HEK293 (cell line): ENCODE results near the gene ABCF1.

Experiments
- KLF1 ChIP-seq: fragments of 450-650 bp; formaldehyde crosslinking; IDR thresholded peaks from 2 replicates; pipeline ENCODE4 v1.5.1; 2016; ENCODE audit warnings: missing biosample characterization, missing genetic modification characterization
- KLF10 ChIP-seq: fragments of 450-650 bp; IDR thresholded peaks from 2 replicates; pipeline ENCODE4 v1.5.1; 2018; ENCODE audit warnings: missing biosample characterization, mild to moderate bottlenecking, missing genetic modification characterization
- SCRT1 ChIP-seq: fragments of 450-650 bp; formaldehyde crosslinking; IDR thresholded peaks from 2 replicates; pipeline ENCODE4 v1.5.1; 2016; ENCODE audit warnings: missing biosample characterization, missing genetic modification characterization, borderline replicate concordance
- WT1 ChIP-seq: fragments of 450-650 bp; formaldehyde crosslinking; IDR thresholded peaks from 2 replicates; pipeline ENCODE4 v1.5.1; 2016; ENCODE audit warnings: missing biosample characterization, missing genetic modification characterization
- ZBTB48 ChIP-seq: fragments of 450-650 bp; formaldehyde crosslinking; IDR thresholded peaks from 2 replicates; pipeline ENCODE4 v1.5.1; 2016; ENCODE audit warnings: missing biosample characterization, missing genetic modification characterization
- ZNF10 ChIP-seq: fragments of 450-650 bp; formaldehyde crosslinking; IDR thresholded peaks from 2 replicates; pipeline ENCODE4 v1.5.1; 2017; ENCODE audit warnings: missing biosample characterization, missing genetic modification characterization
- ZNF140 ChIP-seq: fragments of 450-650 bp; formaldehyde crosslinking; IDR thresholded peaks from 2 replicates; pipeline ENCODE4 v1.5.1; 2016; ENCODE audit warnings: missing biosample characterization, missing genetic modification characterization
- ZNF146 ChIP-seq: fragments of 450-650 bp; formaldehyde crosslinking; IDR thresholded peaks from 2 replicates; pipeline ENCODE4 v1.5.1; 2016; ENCODE audit warnings: missing biosample characterization, missing genetic modification characterization
- ZNF24 ChIP-seq: fragments of 450-650 bp; formaldehyde crosslinking; IDR thresholded peaks from 2 replicates; pipeline ENCODE4 v1.5.1; 2016; ENCODE audit warnings: missing biosample characterization, missing genetic modification characterization
- ZNF37A ChIP-seq: fragments of 450-650 bp; IDR thresholded peaks from 2 replicates; pipeline ENCODE4 v1.5.1; 2018; ENCODE audit warnings: missing biosample characterization, missing genetic modification characterization
- ZNF423 ChIP-seq: fragments of 450-650 bp; formaldehyde crosslinking; IDR thresholded peaks from 2 replicates; pipeline ENCODE4 v1.5.1; 2016; ENCODE audit warnings: missing biosample characterization, missing genetic modification characterization
- ZNF510 ChIP-seq: fragments of 450-650 bp; formaldehyde crosslinking; IDR thresholded peaks from 2 replicates; pipeline ENCODE4 v1.5.1; 2018; ENCODE audit warnings: mild to moderate bottlenecking, missing genetic modification characterization, missing biosample characterization; ENCODE audit not compliant: insufficient replicate concordance
- ZNF521 ChIP-seq: fragments of 450-650 bp; formaldehyde crosslinking; IDR thresholded peaks from 2 replicates; pipeline ENCODE4 v1.5.1; 2017; ENCODE audit warnings: missing biosample characterization, mild to moderate bottlenecking, missing genetic modification characterization
- ZNF529 ChIP-seq: fragments of 450-650 bp; formaldehyde crosslinking; IDR thresholded peaks from 2 replicates; pipeline ENCODE4 v1.5.1; 2017; ENCODE audit warnings: missing genetic modification characterization, missing biosample characterization; ENCODE audit not compliant: insufficient replicate concordance
- ZNF560 ChIP-seq: fragments of 450-650 bp; formaldehyde crosslinking; IDR thresholded peaks from 2 replicates; pipeline ENCODE4 v1.5.1; 2017; ENCODE audit warnings: missing biosample characterization, missing genetic modification characterization, borderline replicate concordance
- ZNF654 ChIP-seq: fragments of 450-650 bp; formaldehyde crosslinking; IDR thresholded peaks from 2 replicates; pipeline ENCODE4 v1.5.1; 2016; ENCODE audit warnings: low read depth, missing biosample characterization, missing genetic modification characterization
- ZNF843 ChIP-seq: fragments of 450-650 bp; formaldehyde crosslinking; IDR thresholded peaks from 2 replicates; pipeline ENCODE4 v1.5.1; 2016; ENCODE audit warnings: missing biosample characterization, missing genetic modification characterization
- ZSCAN30 ChIP-seq: fragments of 450-650 bp; IDR thresholded peaks from 2 replicates; pipeline ENCODE4 v1.5.1; 2018; ENCODE audit warnings: missing biosample characterization, mild to moderate bottlenecking, missing genetic modification characterization, moderate library complexity
- ZXDB ChIP-seq: fragments of 450-650 bp; formaldehyde crosslinking; IDR thresholded peaks from 2 replicates; pipeline ENCODE4 v1.5.1; 2016; ENCODE audit warnings: missing biosample characterization, missing genetic modification characterization
- TF ChIP-seq, protein P1 (sequence below): fragments of 450-650 bp; formaldehyde crosslinking; IDR thresholded peaks from 2 replicates; pipeline ENCODE4 v1.5.1; 2016; ENCODE audit warnings: missing biosample characterization, missing genetic modification characterization
- TF ChIP-seq, protein P2 (sequence below): fragments of 450-650 bp; formaldehyde crosslinking; IDR thresholded peaks from 2 replicates; pipeline ENCODE4 v1.5.1; 2017; ENCODE audit warnings: missing biosample characterization, missing genetic modification characterization
- TF ChIP-seq, protein P3 (sequence below): fragments of 450-650 bp; formaldehyde crosslinking; IDR thresholded peaks from 2 replicates; pipeline ENCODE4 v1.5.0; 2017; ENCODE audit warnings: missing biosample characterization, missing genetic modification characterization, borderline replicate concordance
- TF ChIP-seq, protein P4 (sequence below): fragments of 450-650 bp; formaldehyde crosslinking; IDR thresholded peaks from 2 replicates; pipeline ENCODE4 v1.5.1; 2016; ENCODE audit warnings: missing biosample characterization, missing genetic modification characterization
- TF ChIP-seq, protein P5 (sequence below): fragments of 450-650 bp; formaldehyde crosslinking; IDR thresholded peaks from 2 replicates; pipeline ENCODE4 v1.5.1; 2016; ENCODE audit warnings: missing biosample characterization, missing genetic modification characterization
- TF ChIP-seq, protein P6 (sequence below): fragments of 450-650 bp; formaldehyde crosslinking; IDR thresholded peaks from 2 replicates; pipeline ENCODE4 v1.5.1; 2016; ENCODE audit warnings: missing biosample characterization, missing genetic modification characterization
- TF ChIP-seq, protein P7 (sequence below): fragments of 450-650 bp; formaldehyde crosslinking; IDR thresholded peaks from 2 replicates; pipeline ENCODE4 v1.5.1; 2017; ENCODE audit warnings: missing biosample characterization, missing genetic modification characterization

The ABCF1 gene

DNA sequence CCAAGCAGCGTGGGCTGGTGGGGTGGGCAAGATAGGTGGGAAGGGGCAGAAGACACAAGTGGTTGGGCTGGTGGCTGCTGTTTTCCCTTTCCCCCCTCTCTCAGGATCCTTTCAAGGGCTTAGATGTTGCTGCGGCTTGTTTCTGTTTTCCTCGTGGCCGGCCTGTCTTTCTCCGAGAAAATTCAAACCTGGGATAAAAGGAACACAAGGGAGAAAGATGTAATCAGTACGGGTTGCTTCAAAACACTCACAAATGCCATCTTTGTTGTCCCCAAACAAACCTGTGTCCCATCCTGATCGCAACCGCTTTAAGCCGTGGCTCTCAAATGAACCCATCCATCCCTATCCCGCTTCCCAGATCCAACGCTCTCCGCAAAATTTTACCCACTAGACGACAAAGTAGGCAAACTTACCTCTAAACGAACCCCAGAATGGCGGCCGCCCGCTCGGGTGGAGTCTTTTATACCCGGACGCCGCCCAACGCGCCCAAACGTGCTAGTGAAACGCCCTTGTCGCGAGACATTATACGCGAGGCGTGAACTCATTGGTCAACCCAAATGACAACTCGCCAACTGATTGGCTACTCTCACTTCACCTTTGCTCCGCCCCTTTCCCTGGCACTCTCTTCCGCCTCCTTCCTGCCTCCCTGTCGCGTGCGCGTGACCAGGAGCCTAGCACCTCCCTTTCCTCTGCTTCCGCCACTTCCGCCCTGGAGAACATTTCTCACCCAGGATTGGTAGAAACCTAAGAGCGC is 45.7 kb downstream of the ABCF1 start, which contains the start of gene PPP1R10 (continued):
- TF ChIP-seq, protein P1, sequence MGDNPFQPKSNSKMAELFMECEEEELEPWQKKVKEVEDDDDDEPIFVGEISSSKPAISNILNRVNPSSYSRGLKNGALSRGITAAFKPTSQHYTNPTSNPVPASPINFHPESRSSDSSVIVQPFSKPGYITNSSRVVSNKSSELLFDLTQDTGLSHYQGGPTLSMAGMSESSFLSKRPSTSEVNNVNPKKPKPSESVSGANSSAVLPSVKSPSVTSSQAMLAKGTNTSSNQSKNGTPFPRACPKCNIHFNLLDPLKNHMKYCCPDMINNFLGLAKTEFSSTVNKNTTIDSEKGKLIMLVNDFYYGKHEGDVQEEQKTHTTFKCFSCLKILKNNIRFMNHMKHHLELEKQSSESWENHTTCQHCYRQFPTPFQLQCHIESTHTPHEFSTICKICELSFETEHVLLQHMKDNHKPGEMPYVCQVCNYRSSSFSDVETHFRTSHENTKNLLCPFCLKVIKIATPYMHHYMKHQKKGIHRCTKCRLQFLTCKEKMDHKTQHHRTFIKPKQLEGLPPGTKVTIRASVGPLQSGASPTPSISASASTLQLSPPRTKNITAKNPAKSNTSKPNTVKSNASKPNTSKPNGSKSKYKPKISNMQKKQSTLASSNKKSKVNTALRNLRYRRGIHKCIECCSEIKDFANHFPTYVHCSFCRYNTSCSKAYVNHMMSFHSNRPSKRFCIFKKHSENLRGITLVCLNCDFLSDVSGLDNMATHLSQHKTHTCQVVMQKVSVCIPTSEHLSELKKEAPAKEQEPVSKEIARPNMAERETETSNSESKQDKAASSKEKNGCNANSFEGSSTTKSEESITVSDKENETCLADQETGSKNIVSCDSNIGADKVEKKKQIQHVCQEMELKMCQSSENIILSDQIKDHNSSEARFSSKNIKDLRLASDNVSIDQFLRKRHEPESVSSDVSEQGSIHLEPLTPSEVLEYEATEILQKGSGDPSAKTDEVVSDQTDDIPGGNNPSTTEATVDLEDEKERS = peak; percentile 21; the same call in 1 of the 2 replicates
- TF ChIP-seq, protein P2, sequence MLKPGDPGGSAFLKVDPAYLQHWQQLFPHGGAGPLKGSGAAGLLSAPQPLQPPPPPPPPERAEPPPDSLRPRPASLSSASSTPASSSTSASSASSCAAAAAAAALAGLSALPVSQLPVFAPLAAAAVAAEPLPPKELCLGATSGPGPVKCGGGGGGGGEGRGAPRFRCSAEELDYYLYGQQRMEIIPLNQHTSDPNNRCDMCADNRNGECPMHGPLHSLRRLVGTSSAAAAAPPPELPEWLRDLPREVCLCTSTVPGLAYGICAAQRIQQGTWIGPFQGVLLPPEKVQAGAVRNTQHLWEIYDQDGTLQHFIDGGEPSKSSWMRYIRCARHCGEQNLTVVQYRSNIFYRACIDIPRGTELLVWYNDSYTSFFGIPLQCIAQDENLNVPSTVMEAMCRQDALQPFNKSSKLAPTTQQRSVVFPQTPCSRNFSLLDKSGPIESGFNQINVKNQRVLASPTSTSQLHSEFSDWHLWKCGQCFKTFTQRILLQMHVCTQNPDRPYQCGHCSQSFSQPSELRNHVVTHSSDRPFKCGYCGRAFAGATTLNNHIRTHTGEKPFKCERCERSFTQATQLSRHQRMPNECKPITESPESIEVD (tag by site-specific recombination) = no peak
- TF ChIP-seq, protein P3, sequence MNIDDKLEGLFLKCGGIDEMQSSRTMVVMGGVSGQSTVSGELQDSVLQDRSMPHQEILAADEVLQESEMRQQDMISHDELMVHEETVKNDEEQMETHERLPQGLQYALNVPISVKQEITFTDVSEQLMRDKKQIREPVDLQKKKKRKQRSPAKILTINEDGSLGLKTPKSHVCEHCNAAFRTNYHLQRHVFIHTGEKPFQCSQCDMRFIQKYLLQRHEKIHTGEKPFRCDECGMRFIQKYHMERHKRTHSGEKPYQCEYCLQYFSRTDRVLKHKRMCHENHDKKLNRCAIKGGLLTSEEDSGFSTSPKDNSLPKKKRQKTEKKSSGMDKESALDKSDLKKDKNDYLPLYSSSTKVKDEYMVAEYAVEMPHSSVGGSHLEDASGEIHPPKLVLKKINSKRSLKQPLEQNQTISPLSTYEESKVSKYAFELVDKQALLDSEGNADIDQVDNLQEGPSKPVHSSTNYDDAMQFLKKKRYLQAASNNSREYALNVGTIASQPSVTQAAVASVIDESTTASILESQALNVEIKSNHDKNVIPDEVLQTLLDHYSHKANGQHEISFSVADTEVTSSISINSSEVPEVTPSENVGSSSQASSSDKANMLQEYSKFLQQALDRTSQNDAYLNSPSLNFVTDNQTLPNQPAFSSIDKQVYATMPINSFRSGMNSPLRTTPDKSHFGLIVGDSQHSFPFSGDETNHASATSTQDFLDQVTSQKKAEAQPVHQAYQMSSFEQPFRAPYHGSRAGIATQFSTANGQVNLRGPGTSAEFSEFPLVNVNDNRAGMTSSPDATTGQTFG (tag by site-specific recombination) = no peak; the same call in 1 of the 2 replicates
- TF ChIP-seq, protein P4, sequence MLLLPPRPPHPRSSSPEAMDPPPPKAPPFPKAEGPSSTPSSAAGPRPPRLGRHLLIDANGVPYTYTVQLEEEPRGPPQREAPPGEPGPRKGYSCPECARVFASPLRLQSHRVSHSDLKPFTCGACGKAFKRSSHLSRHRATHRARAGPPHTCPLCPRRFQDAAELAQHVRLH (tag by site-specific recombination) = peak; percentile 54; the same call in 1 of the 2 replicates
- no peak for TF ChIP-seq ZNF529
- TF ChIP-seq ZNF10 (tag by site-specific recombination) = no peak
- TF ChIP-seq ZNF510 (tag by site-specific recombination) = no peak
- peak; percentile 64 for TF ChIP-seq KLF10 (tag by site-specific recombination)
- TF ChIP-seq, protein P5, sequence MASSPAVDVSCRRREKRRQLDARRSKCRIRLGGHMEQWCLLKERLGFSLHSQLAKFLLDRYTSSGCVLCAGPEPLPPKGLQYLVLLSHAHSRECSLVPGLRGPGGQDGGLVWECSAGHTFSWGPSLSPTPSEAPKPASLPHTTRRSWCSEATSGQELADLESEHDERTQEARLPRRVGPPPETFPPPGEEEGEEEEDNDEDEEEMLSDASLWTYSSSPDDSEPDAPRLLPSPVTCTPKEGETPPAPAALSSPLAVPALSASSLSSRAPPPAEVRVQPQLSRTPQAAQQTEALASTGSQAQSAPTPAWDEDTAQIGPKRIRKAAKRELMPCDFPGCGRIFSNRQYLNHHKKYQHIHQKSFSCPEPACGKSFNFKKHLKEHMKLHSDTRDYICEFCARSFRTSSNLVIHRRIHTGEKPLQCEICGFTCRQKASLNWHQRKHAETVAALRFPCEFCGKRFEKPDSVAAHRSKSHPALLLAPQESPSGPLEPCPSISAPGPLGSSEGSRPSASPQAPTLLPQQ (tag by site-specific recombination) = peak; percentile 14; the same call in 1 of the 2 replicates
- TF ChIP-seq ZSCAN30 (tag by site-specific recombination) = peak; percentile 70; the same call in 1 of the 2 replicates
- TF ChIP-seq ZXDB (tag by site-specific recombination) = no peak; the same call in 1 of the 2 replicates
- peak; percentile 92 for TF ChIP-seq WT1
- peak; percentile 52 for TF ChIP-seq ZNF146 (tag by site-specific recombination)
- TF ChIP-seq, protein P6, sequence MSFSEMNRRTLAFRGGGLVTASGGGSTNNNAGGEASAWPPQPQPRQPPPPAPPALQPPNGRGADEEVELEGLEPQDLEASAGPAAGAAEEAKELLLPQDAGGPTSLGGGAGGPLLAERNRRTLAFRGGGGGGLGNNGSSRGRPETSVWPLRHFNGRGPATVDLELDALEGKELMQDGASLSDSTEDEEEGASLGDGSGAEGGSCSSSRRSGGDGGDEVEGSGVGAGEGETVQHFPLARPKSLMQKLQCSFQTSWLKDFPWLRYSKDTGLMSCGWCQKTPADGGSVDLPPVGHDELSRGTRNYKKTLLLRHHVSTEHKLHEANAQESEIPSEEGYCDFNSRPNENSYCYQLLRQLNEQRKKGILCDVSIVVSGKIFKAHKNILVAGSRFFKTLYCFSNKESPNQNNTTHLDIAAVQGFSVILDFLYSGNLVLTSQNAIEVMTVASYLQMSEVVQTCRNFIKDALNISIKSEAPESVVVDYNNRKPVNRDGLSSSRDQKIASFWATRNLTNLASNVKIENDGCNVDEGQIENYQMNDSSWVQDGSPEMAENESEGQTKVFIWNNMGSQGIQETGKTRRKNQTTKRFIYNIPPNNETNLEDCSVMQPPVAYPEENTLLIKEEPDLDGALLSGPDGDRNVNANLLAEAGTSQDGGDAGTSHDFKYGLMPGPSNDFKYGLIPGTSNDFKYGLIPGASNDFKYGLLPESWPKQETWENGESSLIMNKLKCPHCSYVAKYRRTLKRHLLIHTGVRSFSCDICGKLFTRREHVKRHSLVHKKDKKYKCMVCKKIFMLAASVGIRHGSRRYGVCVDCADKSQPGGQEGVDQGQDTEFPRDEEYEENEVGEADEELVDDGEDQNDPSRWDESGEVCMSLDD (tag by site-specific recombination) = peak; percentile 76
- peak; percentile 31; the same call in 1 of the 2 replicates for TF ChIP-seq ZBTB48 (tag by site-specific recombination)
- no peak for TF ChIP-seq ZNF423 (tag by site-specific recombination)
- TF ChIP-seq ZNF521 (tag by site-specific recombination) = no peak
- 0 out of 2 replicates have a peak, but pooled peaks have one; percentile 3 for TF ChIP-seq ZNF654
- TF ChIP-seq SCRT1 = no peak
- TF ChIP-seq ZNF843 (tag by site-specific recombination) = peak; percentile 75
- peak; percentile 99 for TF ChIP-seq KLF1
- no peak for TF ChIP-seq ZNF37A
- TF ChIP-seq, protein P7, sequence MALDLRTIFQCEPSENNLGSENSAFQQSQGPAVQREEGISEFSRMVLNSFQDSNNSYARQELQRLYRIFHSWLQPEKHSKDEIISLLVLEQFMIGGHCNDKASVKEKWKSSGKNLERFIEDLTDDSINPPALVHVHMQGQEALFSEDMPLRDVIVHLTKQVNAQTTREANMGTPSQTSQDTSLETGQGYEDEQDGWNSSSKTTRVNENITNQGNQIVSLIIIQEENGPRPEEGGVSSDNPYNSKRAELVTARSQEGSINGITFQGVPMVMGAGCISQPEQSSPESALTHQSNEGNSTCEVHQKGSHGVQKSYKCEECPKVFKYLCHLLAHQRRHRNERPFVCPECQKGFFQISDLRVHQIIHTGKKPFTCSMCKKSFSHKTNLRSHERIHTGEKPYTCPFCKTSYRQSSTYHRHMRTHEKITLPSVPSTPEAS (tag by site-specific recombination) = no peak
- TF ChIP-seq ZNF560 (tag by site-specific recombination) = no peak
- no peak for TF ChIP-seq ZNF140 (tag by site-specific recombination)
- peak; percentile 48; the same call in 1 of the 2 replicates for TF ChIP-seq ZNF24 (tag by site-specific recombination)
